Fibroblast of upper back skin (primary cell): ENCODE results near the gene ANAPC2.
A peak's percentile ranks its signal among the peaks of the same experiment; 100 is the strongest.
"Not testable (repeated sequence)": the region's sequence is repeated elsewhere in the genome, so short reads cannot be mapped to it uniquely, and the experiment has no call there.

ENCODE experiments used
- DNase-seq: peaks from one replicate; pipeline ENCODE4 v3.0.0-alpha.2; 2013

Gene ANAPC2

GRCh38 chr9:137140151-137141012, 48.0 kb downstream of the ANAPC2 start:
- DNase-seq = no peak

DNA sequence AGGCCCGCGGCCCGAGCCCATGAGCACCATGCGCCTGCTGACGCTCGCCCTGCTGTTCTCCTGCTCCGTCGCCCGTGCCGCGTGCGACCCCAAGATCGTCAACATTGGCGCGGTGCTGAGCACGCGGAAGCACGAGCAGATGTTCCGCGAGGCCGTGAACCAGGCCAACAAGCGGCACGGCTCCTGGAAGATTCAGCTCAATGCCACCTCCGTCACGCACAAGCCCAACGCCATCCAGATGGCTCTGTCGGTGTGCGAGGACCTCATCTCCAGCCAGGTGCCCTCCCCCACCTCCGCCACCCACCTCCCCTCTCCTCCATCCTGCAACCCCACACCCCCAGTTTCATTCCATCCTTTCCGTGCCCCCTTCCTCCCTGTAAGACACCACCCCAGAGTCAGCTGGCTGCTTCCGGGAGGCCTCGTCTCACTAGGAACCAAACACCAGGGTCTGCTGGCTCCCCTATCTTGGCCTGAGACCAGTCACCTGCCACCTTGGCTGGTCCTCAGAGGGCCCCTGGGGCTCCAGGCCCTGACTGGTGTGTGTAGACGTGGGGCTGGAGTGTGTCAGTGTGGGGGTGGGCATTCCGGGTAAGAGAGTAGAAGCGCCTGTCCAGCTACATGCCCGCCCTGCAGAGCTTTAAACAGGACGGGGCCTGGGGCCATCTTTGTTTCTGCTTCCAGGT, 48.8 kb downstream of the ANAPC2 start:
- no peak for DNase-seq

DNA sequence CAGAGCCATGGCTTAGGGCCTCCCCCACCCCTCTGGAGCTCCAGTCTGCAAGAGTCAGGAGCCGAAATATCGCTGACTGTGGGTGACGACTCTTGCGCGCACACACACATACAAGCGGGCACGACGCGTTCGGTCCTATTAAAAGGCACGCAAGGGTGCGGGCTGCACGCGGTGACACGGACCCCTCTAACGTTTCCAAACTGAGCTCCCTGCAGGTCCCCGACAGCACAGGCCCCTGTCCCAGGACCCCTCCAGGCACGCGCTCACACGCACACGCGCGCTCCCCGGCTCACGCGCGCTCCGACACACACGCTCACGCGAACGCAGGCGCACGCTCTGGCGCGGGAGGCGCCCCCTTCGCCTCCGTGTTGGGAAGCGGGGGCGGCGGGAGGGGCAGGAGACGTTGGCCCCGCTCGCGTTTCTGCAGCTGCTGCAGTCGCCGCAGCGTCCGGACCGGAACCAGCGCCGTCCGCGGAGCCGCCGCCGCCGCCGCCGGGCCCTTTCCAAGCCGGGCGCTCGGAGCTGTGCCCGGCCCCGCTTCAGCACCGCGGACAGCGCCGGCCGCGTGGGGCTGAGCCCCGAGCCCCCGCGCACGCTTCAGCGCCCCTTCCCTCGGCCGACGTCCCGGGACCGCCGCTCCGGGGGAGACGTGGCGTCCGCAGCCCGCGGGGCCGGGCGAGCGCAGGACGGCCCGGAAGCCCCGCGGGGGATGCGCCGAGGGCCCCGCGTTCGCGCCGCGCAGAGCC, 49.5 kb downstream of the ANAPC2 start, which contains the start of gene GRIN1:
Gene GRIN1, plus strand, starts transcription at position 433 of the 746 bp plus-strand sequence. CDS start 333 bp downstream, outside the sequence.
- DNase-seq = no peak

- DNase-seq = no peak
Measured at GRCh38 chr9:137138058-137138721, 50.2 kb downstream of the ANAPC2 start.

DNA sequence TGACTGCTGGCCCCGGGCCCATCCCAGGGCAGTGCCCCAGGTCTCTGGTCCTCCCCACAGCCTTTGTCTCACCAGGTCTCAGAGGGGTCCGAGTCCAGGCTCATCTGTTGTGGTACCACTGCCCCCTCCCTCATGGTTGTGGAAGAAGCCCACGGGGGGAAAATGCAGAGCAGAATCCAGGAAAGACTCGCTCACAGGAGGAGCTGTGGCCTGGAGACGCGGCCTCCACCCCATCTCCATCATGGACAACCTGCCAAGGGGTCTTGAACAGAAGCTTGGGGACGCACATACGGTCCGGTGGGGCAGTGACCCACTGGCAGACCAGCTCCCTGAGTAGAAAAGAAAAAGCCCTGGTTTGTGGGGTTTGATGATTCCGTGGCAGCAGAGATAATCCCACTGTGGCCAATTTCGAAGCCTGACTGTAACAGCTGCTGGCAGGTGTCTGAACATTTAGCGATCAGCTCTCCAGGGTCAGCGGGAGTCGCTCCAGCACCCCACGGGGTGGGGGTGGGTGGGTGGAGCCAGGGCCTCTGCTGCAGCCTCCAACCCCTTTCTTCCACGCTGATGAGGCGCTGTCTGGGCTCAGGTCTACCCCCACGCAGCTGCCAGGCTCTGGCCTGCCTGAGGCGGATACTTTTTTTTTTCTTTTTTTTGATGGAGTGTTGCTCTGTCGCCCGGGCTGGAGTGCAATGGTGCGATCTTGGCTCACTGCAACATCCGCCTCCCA, 51.3 kb downstream of the ANAPC2 start:
- no peak for DNase-seq

- no peak for DNase-seq
Measured at GRCh38 chr9:137136261-137136880, 52.0 kb downstream of the ANAPC2 start.

- DNase-seq = not testable (repeated sequence)
Measured at GRCh38 chr9:137135154-137135553, 53.2 kb downstream of the ANAPC2 start.

GRCh38 chr9:137134191-137134590, 54.2 kb downstream of the ANAPC2 start:
- DNase-seq = no peak

GRCh38 chr9:137130176-137130755, 58.1 kb downstream of the ANAPC2 start:
- no peak for DNase-seq

DNA sequence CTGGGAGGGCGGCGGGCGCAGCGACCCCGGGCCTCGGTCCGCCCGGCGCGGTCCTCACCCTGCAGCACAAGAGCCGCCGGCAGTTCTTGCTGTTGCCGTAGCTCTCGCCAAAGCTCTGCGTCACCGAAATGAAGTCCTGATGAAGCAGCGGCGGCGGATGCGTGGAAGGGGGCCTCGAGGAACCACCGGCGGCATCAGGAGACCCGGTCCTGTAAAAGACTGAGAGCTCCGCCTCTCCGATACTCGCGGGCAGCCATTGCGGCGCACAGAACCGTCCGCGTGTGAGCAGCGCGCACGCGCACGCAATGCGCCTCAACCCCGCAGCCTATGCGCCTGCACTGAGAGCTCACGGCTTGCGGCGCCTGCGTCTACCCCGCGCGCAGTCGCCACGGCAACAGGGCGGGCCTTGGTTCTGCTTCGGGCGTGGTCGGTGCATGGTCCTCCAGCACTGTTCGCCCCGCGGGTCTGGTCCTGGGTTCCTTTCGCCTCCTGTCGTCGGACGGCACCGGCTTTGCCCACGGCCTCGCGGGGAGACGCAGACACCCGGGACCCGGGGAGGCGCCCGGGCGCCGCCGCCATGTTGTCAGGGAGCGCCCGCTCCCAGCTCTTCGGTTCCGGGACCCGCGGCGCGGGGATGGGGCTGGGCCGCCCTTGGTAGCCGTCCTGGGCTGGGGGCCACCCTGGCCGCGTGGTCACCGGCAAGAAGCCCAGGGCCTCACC, 58.7 kb downstream of the ANAPC2 start:
- peak; percentile 88 for DNase-seq

DNA sequence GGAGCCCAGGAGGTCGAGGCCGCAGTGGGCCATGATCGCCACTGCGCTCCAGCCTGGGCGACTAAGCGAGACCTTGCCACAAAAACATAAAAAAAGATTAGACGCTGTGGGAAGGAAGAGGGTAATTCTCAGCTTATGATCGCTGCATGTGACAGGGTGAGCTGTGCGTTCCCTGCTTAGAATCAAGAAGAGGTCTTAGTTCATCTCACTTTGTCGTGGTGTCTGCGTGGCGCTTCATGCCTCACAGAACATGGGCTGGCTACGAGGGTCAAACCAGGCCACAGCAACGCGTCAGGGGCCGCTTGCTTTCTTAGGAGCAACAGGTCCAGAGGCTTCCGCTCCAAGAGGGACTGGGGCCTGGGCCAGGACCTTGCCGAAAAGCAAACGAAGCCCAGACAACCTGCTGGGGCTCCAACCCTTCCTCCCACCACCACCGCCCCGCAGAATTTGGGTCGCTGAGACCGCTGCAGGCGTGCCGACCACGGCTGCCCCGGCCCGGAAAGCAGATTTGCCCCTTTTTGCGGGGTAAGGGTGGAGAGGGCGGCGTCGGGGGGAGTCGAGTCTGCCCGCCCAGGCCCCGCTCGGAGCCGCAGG, 59.4 kb downstream of the ANAPC2 start:
- DNase-seq = no peak

DNA sequence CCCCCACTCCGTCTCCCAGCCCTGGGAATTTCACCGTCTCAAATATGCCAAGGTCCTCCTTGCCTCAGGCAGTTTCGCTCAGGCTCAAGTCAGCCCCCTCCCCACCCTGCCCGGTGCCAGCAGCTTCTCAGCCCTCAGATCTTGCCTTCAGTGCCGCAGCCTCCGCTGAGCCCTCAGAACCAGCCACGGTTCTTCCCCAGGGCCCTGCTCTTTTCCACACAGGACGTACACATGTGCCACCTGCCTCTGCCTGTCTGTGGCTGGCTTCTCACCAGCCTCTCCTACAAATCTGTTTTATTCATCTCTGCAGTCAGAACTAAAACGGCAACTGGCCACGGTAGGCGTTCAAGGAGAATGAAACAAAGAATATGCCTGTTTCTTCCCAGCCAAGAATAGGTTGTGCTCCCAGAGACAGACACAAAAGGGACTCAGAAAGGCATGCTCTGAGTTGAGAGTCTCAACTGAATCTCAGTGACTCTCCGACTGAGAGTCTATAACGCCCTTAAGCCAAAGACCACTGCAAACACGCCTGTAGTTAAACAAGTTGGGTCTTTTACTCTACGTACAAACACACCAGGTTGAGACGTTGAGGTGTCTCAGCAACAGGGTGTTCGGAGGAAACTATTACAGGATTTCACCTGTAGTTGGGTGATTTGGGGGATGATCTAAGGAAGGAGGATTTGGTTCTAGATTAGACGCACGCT, 60.0 kb downstream of the ANAPC2 start:
- no peak for DNase-seq

GRCh38 chr9:137127301-137128157, 60.8 kb downstream of the ANAPC2 start:
- DNase-seq = no peak

- no peak for DNase-seq
Measured at GRCh38 chr9:137126786-137127185, 61.6 kb downstream of the ANAPC2 start.
